ENCODE measurements around the gene ZNF778. TPM values are rescaled to one million over a fixed set of nuclear protein-coding genes. Genes with fewer than 3 reads are reported as not detected.

ZNF778 gene
- total RNA-seq, 1 experiment from 2014 or later: 19.5 TPM

DNA sequence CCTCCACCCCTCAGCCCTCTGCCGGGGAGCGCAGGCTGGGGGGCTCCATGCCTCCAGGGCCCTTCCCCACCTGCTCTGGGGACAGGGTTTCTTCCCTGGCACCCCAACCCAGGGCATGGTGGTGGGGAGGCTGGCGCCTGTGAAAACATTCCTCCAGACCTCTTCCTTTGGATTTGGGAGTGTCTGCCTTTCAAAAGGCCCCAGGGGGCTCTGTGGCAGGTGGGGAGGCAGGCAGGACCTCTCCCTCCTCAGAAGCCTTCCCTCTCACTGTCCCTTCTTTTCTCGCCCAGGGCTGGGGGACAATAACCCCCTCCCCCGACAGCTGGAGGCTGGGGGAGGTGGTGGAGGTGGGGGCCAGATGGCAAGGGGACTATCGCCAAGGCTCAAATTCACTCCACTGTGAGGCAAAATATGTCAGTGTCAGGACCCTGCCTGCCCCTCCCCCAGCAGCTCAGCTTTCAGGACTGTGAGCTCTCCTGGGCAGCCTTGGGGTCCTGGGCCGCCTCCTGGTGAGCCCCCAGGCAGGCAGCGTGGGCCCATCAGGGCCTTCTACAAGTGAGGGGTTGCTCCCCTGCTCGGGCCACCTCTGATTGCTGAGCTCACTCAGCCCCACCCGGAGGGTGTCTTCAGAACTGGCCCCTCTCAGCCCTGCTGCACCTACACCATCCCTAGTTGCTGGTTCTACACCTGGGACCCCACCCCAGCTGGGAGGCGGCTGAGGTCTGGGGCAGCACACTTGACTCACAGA lies 44.2 kb upstream of the ZNF778 start:
- intact Hi-C loops (cut with micrococcal nuclease): no loop called here
- no peak overlapping the region; the same call in 1 of the 2 replicates for H3K27ac ChIP-seq (ENCODE audit: low read depth, low read length)
- DNase-seq (ENCODE audit: low read depth, low spot score): no peak
- peaks cover 19 to 25% of the 10 kb centered on the region in 2 experiments for H3K4me1 ChIP-seq (ENCODE audit: control insufficient read depth in 1 of 2, insufficient read depth in 2 of 2, low read length in 2 of 2)
- no peaks in the 10 kb centered on the region for H3K27me3 ChIP-seq (ENCODE audit: insufficient read depth, low read length)
- POLR2A ChIA-PET: interaction anchor here (0.6 to 1.1 kb wide), 2 partner anchors 19 to 755 kb away, joined by 3 read pairs; no protein-coding TSS in a partner anchor
- H3K79me2 ChIP-seq (ENCODE audit: insufficient read depth, low read length): no peaks in the 10 kb centered on the region
- no peak overlapping the region for H3K4me2 ChIP-seq (ENCODE audit: low read length)
- no peaks in the 10 kb centered on the region for H3K9me2 ChIP-seq (ENCODE audit: insufficient read depth)
- no peak overlapping the region for H3K9ac ChIP-seq (ENCODE audit: low read length)
- RAD21 ChIA-PET (ENCODE audit: low non-redundant PET in 1 of 2, low total read pairs in 2 of 2, uncharacterized antibody in 2 of 2, unreplicated experiment in 2 of 2): interaction anchor here in 1 of 2 experiments (0.5 kb wide), 1 partner anchor 19 kb away, joined by 4 read pairs; no protein-coding TSS in a partner anchor
- CTCF ChIA-PET: no interaction called here
- no peak for TF ChIP-seq JUND (IDR thresholded peaks at IDR 0.05)
- no peak for TF ChIP-seq CEBPB (IDR thresholded peaks at IDR 0.05; ENCODE audit: low read depth)
- no peak for TF ChIP-seq ZNF274 (IDR thresholded peaks at IDR 0.05; ENCODE audit: low read depth, low read length)
- no peak for TF ChIP-seq TCF7L2 (IDR thresholded peaks at IDR 0.05; ENCODE audit: borderline replicate concordance, extremely low read depth, insufficient read depth, insufficient read length)
- TF ChIP-seq, protein P1, sequence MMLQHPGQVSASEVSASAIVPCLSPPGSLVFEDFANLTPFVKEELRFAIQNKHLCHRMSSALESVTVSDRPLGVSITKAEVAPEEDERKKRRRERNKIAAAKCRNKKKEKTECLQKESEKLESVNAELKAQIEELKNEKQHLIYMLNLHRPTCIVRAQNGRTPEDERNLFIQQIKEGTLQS (IDR thresholded peaks at IDR 0.05): no peak
- no peak for TF ChIP-seq SRF (IDR thresholded peaks at IDR 0.05; ENCODE audit: low read depth)
- TF ChIP-seq EZH2phosphoT487 (IDR thresholded peaks at IDR 0.05; ENCODE audit: borderline replicate concordance): no peak
- no peak for TF ChIP-seq YY1 (IDR thresholded peaks at IDR 0.05; ENCODE audit: extremely low read depth, insufficient replicate concordance, low read depth, low read length)
- no peak for TF ChIP-seq EGR1 (IDR thresholded peaks at IDR 0.05; ENCODE audit: low read depth)
- TF ChIP-seq FOSL1 (IDR thresholded peaks at IDR 0.05; ENCODE audit: low read depth): no peak
- no peak for TF ChIP-seq POLR2AphosphoS5 (IDR thresholded peaks at IDR 0.05; ENCODE audit: low read depth, low read length)
- TF ChIP-seq EZH2 (IDR thresholded peaks at IDR 0.05): no peak
- TF ChIP-seq POLR2A (IDR thresholded peaks at IDR 0.05; ENCODE audit: borderline replicate concordance, extremely low read depth, insufficient read depth, insufficient read length): no peak
- TF ChIP-seq, protein P2, sequence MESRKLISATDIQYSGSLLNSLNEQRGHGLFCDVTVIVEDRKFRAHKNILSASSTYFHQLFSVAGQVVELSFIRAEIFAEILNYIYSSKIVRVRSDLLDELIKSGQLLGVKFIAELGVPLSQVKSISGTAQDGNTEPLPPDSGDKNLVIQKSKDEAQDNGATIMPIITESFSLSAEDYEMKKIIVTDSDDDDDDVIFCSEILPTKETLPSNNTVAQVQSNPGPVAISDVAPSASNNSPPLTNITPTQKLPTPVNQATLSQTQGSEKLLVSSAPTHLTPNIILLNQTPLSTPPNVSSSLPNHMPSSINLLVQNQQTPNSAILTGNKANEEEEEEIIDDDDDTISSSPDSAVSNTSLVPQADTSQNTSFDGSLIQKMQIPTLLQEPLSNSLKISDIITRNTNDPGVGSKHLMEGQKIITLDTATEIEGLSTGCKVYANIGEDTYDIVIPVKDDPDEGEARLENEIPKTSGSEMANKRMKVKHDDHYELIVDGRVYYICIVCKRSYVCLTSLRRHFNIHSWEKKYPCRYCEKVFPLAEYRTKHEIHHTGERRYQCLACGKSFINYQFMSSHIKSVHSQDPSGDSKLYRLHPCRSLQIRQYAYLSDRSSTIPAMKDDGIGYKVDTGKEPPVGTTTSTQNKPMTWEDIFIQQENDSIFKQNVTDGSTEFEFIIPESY (IDR thresholded peaks at IDR 0.05; ENCODE audit: extremely low read depth, insufficient replicate concordance, low read length): no peak
- TF ChIP-seq SP1 (IDR thresholded peaks at IDR 0.05; ENCODE audit: low read depth): no peak
- TF ChIP-seq ZFX (IDR thresholded peaks at IDR 0.05): no peak
- TF ChIP-seq, protein P3, sequence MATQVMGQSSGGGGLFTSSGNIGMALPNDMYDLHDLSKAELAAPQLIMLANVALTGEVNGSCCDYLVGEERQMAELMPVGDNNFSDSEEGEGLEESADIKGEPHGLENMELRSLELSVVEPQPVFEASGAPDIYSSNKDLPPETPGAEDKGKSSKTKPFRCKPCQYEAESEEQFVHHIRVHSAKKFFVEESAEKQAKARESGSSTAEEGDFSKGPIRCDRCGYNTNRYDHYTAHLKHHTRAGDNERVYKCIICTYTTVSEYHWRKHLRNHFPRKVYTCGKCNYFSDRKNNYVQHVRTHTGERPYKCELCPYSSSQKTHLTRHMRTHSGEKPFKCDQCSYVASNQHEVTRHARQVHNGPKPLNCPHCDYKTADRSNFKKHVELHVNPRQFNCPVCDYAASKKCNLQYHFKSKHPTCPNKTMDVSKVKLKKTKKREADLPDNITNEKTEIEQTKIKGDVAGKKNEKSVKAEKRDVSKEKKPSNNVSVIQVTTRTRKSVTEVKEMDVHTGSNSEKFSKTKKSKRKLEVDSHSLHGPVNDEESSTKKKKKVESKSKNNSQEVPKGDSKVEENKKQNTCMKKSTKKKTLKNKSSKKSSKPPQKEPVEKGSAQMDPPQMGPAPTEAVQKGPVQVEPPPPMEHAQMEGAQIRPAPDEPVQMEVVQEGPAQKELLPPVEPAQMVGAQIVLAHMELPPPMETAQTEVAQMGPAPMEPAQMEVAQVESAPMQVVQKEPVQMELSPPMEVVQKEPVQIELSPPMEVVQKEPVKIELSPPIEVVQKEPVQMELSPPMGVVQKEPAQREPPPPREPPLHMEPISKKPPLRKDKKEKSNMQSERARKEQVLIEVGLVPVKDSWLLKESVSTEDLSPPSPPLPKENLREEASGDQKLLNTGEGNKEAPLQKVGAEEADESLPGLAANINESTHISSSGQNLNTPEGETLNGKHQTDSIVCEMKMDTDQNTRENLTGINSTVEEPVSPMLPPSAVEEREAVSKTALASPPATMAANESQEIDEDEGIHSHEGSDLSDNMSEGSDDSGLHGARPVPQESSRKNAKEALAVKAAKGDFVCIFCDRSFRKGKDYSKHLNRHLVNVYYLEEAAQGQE (IDR thresholded peaks at IDR 0.05; ENCODE audit: low read depth): no peak
- TF ChIP-seq RAD21 (IDR thresholded peaks at IDR 0.05; ENCODE audit: low read depth): no peak
- H3K36me3 ChIP-seq (ENCODE audit: control insufficient read depth in 1 of 2, insufficient read depth in 2 of 2, low read length in 2 of 2): no peaks in the 10 kb centered on the region
- no TSS peak for BruUV-seq (replicated peaks)
- no peak overlapping the region for H2AFZ ChIP-seq (ENCODE audit: low read depth, low read length, poor library complexity, severe bottlenecking)
- H4K20me1 ChIP-seq (ENCODE audit: insufficient read depth): no peaks in the 10 kb centered on the region
- H3K9me3 ChIP-seq (ENCODE audit: control insufficient read depth in 1 of 2, insufficient read depth in 1 of 2, low read depth in 1 of 2, low read length in 2 of 2): no peaks in the 10 kb centered on the region
- H3K4me3 ChIP-seq (replicated peaks in 1 of 2; ENCODE audit: low read depth in 1 of 2, low read length in 2 of 2): no peak overlapping the region
- ATAC-seq: no peak
